Progenitor cell of endocrine pancreas (in vitro differentiated cells): ENCODE results near the gene RHOF. TPM values are rescaled to one million over a fixed set of nuclear protein-coding genes. Genes with fewer than 3 reads are reported as not detected.
A peak's percentile ranks its signal among the peaks of the same experiment; 100 is the strongest.
"Not testable (repeated sequence)": the region's sequence is repeated elsewhere in the genome, so short reads cannot be mapped to it uniquely, and the experiment has no call there.

ENCODE experiments used
- DNase-seq: peaks from one replicate; pipeline ENCODE4 v3.0.0; 2021; ENCODE audit warnings: low spot score; ENCODE audit not compliant: unreplicated experiment
- H3K27ac Mint-ChIP-seq: 2 replicates; pipeline ENCODE4 v1.8.0; 2021; ENCODE audit warnings: mild to moderate bottlenecking, moderate library complexity, mixed read lengths
- H3K27me3 Mint-ChIP-seq: 2 replicates; pipeline ENCODE4 v1.8.0; 2021; ENCODE audit warnings: mixed read lengths
- H3K36me3 Mint-ChIP-seq: 2 replicates; pipeline ENCODE4 v1.8.0; 2022; ENCODE audit warnings: mixed read lengths; ENCODE audit not compliant: insufficient read depth
- H3K4me1 Mint-ChIP-seq: 2 replicates; pipeline ENCODE4 v1.8.0; 2021; ENCODE audit warnings: low read depth, mixed read lengths
- H3K4me3 Mint-ChIP-seq: 2 replicates; pipeline ENCODE4 v1.8.0; 2021; ENCODE audit warnings: low read depth, mild to moderate bottlenecking, moderate library complexity, mixed read lengths
- H3K9me3 Mint-ChIP-seq: 2 replicates; pipeline ENCODE4 v1.8.0; 2021; ENCODE audit warnings: low read depth, mixed read lengths
- total RNA-seq: library from RNA; stranded (reverse); gene quantifications from 2 replicates; pipeline ENCODE4 v1.2.1, GENCODE V29; 2021
- TF ChIP-seq, protein P1 (sequence below): fragments of 200-600 bp; sonication (generic); IDR thresholded peaks from one replicate; pipeline ENCODE4 v1.5.0; 2021; ENCODE audit warnings: antibody characterized with exemption, mild to moderate bottlenecking; ENCODE audit not compliant: unreplicated experiment

Gene RHOF
- total RNA-seq, 1 donor from 2014 or later = 36.0 TPM

DNA sequence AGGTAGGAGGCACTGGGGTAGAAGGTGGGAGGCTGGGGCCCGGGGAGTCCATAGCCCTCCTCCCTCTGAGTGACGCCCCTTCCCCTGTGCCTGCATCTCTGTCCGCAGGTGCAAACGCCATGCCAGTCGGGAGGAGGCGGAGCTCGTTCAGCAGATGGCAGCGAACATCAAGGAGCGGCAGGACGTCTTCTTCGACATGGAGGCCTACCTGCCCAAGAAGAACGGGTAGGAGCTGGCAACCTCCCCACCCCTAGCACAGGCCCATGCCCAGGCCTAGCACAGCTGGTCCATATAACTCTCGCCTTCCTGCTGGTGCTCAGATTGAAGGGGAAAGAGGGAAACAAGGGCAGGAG lies 45.3 kb downstream of the RHOF start:
- DNase-seq = no peak
- Mint-ChIP-seq H3K27ac (peak overlapping the region; percentile 88), H3K4me3 (no peak overlapping the region), H3K9me3 (no peaks in the 10 kb centered on the region), H3K36me3 (peaks cover 4% of the 10 kb centered on the region), H3K27me3 (no peaks in the 10 kb centered on the region), H3K4me1 (peaks cover 10% of the 10 kb centered on the region)
- TF ChIP-seq, protein P1, sequence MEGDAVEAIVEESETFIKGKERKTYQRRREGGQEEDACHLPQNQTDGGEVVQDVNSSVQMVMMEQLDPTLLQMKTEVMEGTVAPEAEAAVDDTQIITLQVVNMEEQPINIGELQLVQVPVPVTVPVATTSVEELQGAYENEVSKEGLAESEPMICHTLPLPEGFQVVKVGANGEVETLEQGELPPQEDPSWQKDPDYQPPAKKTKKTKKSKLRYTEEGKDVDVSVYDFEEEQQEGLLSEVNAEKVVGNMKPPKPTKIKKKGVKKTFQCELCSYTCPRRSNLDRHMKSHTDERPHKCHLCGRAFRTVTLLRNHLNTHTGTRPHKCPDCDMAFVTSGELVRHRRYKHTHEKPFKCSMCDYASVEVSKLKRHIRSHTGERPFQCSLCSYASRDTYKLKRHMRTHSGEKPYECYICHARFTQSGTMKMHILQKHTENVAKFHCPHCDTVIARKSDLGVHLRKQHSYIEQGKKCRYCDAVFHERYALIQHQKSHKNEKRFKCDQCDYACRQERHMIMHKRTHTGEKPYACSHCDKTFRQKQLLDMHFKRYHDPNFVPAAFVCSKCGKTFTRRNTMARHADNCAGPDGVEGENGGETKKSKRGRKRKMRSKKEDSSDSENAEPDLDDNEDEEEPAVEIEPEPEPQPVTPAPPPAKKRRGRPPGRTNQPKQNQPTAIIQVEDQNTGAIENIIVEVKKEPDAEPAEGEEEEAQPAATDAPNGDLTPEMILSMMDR = no peak

DNA sequence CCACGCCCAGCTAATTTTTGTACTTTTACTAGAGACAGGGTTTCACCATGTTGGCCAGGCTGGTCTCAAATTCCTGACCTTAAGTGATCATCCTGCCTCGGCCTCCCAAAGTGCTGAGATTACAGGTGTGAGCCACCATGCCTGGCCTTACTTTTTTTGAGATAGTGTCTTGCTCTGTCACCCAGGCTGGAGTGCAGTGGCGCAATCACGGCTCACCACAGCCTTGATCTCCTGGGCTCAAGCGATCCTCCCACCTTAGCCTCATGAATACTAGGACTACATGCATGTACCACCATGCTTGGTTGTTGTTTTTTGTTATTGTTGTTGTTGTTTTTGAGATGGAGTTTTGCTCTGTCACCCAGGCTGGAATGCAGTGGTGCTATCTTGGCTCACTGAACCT lies 47.9 kb downstream of the RHOF start:
- not testable (repeated sequence) for H3K27ac Mint-ChIP-seq, H3K36me3 Mint-ChIP-seq, DNase-seq, H3K4me3 Mint-ChIP-seq, H3K27me3 Mint-ChIP-seq, H3K9me3 Mint-ChIP-seq
- H3K4me1 Mint-ChIP-seq = peaks cover 16% of the 10 kb centered on the region

DNA sequence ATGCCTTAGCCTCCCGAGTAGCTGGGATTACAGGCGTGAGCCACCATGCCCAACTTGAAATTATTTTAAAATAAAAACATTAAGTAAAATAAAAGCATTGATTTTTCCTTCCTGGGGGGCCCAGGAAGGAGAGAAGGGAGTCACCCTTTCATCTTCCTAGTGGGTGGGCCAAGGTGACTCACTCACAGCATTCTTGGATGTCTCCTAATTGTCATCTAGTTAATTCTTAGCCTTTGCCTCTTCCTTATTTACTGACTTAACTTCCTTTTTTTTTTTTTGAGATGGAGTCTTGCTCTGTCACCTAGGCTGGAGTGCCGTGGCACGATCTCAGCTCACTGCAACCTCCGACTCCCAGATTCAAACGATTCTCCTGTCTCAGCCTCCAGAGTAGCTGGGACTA lies 51.7 kb downstream of the RHOF start:
- Mint-ChIP-seq H3K9me3 (no peaks in the 10 kb centered on the region), H3K4me1 (peaks cover 7% of the 10 kb centered on the region), H3K27ac (peak overlapping the region; percentile 59), H3K4me3 (no peak overlapping the region), H3K27me3 (no peaks in the 10 kb centered on the region), H3K36me3 (no peaks in the 10 kb centered on the region)
- TF ChIP-seq, protein P1 = no peak
- DNase-seq = no peak

DNA sequence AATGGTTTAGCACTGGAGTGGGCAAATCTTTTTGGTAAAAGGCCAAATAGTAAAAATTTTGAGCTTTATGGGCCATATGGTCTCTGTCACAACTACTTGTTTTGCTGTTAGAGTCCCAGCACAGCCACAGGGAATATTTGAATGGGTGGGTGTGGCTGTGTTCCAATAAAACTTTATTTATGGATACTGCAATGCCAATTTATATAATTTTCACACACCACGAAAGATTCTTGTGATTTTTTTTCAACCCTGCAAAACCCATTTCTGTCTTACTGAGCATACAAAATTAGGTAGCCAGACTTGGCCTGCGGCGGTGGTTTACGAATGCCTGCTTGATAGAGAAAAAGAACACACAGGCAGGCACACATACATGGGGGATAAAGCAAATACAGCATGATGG lies 52.6 kb downstream of the RHOF start:
- peak overlapping the region; percentile 73 for H3K27ac Mint-ChIP-seq
- TF ChIP-seq, protein P1 = no peak
- H3K4me1 Mint-ChIP-seq = peaks cover 7% of the 10 kb centered on the region
- no peak for DNase-seq
- no peak overlapping the region for H3K4me3 Mint-ChIP-seq
- no peaks in the 10 kb centered on the region for H3K36me3 Mint-ChIP-seq
- no peaks in the 10 kb centered on the region for H3K27me3 Mint-ChIP-seq
- no peaks in the 10 kb centered on the region for H3K9me3 Mint-ChIP-seq

DNA sequence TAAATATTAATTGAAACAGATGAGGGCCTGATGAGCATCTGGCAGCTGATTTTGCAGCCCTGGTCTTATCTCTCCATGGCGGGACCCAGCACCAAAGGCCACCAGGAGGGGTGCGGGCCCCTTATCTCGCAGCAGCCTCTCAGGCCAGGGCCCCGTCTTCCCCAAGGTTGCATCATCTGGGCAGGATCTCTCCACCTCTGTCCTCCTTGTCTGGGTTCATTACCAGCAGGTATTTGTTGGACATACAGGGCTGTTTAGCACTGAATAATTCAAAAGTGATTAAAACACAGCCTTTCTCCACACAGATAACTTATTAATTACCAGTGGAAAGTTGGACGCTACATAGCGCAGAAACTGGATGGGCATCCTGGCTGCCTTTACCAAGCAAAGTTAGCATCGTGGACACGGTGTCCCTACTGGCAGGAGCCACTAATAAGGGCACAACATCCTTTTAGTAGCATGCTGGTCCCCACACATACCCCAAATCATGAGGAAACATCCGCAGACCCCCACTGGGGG lies 55.1 kb downstream of the RHOF start:
- H3K4me1 Mint-ChIP-seq = peaks cover 7% of the 10 kb centered on the region
- no peak overlapping the region for H3K4me3 Mint-ChIP-seq
- H3K9me3 Mint-ChIP-seq = no peaks in the 10 kb centered on the region
- H3K36me3 Mint-ChIP-seq = no peaks in the 10 kb centered on the region
- no peak for DNase-seq
- no peaks in the 10 kb centered on the region for H3K27me3 Mint-ChIP-seq
- TF ChIP-seq, protein P1 = no peak
- H3K27ac Mint-ChIP-seq = no peak overlapping the region

DNA sequence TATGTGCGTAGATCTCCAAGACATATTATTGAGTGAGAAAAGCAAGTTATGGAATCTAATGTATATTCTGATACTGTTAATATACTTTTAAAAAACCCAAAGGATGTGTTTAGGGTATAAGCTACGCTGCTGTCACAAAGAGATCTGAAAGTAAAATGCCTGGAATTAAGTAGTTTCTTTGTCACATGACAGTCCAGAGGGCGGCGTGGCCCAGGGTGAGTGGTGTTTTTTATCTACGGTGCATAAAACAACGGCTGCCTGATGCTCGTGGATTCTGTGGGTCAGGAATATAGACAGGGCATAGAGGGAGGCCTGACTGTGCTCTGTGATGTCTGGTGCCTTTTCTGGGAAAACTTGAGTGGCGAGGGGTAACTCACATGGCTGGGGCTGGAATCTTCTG lies 59.6 kb downstream of the RHOF start:
- no peaks in the 10 kb centered on the region for H3K27me3 Mint-ChIP-seq
- TF ChIP-seq, protein P1 = no peak
- DNase-seq = no peak
- H3K4me3 Mint-ChIP-seq = no peak overlapping the region
- H3K36me3 Mint-ChIP-seq = peaks cover 1% of the 10 kb centered on the region
- no peaks in the 10 kb centered on the region for H3K9me3 Mint-ChIP-seq
- H3K27ac Mint-ChIP-seq = no peak overlapping the region
- H3K4me1 Mint-ChIP-seq = peaks cover 2% of the 10 kb centered on the region
